GM19035 (cell line): ENCODE measurements around the gene ISG20.
"Not testable (repeated sequence)": the region's sequence is repeated elsewhere in the genome, so short reads cannot be mapped to it uniquely, and the experiment has no call there.

Experiments
- ATAC-seq: cut with Tn5 transposase; IDR thresholded peaks from one replicate; pipeline ENCODE4 v1.9.1; 2021; ENCODE audit not compliant: unreplicated experiment

The ISG20 gene

GRCh38 chr15:88618686-88619085 lies 20.1 kb upstream of the ISG20 start:
- no peak for ATAC-seq

GRCh38 chr15:88619796-88620195 lies 19.0 kb upstream of the ISG20 start:
- ATAC-seq, result no peak

GRCh38 chr15:88620995-88621772 lies 17.6 kb upstream of the ISG20 start, which contains the start of gene AEN:
Gene AEN (plus strand): TSS chr15:88621340. CDS start chr15:88626210, 4,870 bp downstream.
- peak; percentile 87 for ATAC-seq

GRCh38 chr15:88621789-88622604 lies 16.8 kb upstream of the ISG20 start:
- peak; percentile 39 for ATAC-seq

GRCh38 chr15:88622605-88622975 lies 16.2 kb upstream of the ISG20 start:
- ATAC-seq, result peak; percentile 6

GRCh38 chr15:88623061-88623460 lies 15.8 kb upstream of the ISG20 start:
- ATAC-seq, result no peak

GRCh38 chr15:88623632-88624031 lies 15.2 kb upstream of the ISG20 start:
- no peak for ATAC-seq

- peak; percentile 30 for ATAC-seq
These were observed 14.5 kb upstream of the ISG20 start for GRCh38 chr15:88624156-88624970.

- ATAC-seq, result no peak
These were observed 13.8 kb upstream of the ISG20 start for GRCh38 chr15:88624971-88625490.

GRCh38 chr15:88625943-88626741 lies 12.7 kb upstream of the ISG20 start:
- no peak for ATAC-seq

GRCh38 chr15:88627463-88627862 lies 11.4 kb upstream of the ISG20 start:
- ATAC-seq, result no peak

- ATAC-seq, result no peak
These were observed 10.7 kb upstream of the ISG20 start for GRCh38 chr15:88628018-88628654.

GRCh38 chr15:88629071-88629470 lies 9.7 kb upstream of the ISG20 start:
- ATAC-seq, result no peak

- no peak for ATAC-seq
These were observed 8.6 kb upstream of the ISG20 start for GRCh38 chr15:88630141-88630721.

- no peak for ATAC-seq
These were observed 7.9 kb upstream of the ISG20 start for GRCh38 chr15:88630798-88631463.

- ATAC-seq, result no peak
These were observed 7.3 kb upstream of the ISG20 start for GRCh38 chr15:88631464-88632028.

- not testable (repeated sequence) for ATAC-seq
These were observed 6.0 kb upstream of the ISG20 start for GRCh38 chr15:88632797-88633196.

GRCh38 chr15:88634449-88634848 lies 4.4 kb upstream of the ISG20 start:
- no peak for ATAC-seq

GRCh38 chr15:88635318-88635717 lies 3.5 kb upstream of the ISG20 start:
- peak; percentile 34 for ATAC-seq
